Endothelial cell of umbilical vein (primary cell): ENCODE data around the gene PRRX2. TPM values are rescaled to one million over a fixed set of nuclear protein-coding genes. Genes with fewer than 3 reads are reported as not detected.

ENCODE experiments used
- BruUV-seq: library from RNA; stranded (reverse); fragments of 400-500 nt; replicated peaks from 2 replicates; lab custom pipeline; 2021; lab: Mats Ljungman, UMichigan
- CTCF ChIA-PET: fragments of 300-600, 350-600 bp; sonication (Branson Sonifier 250); formaldehyde crosslinking; loops from one replicate; lab custom pipeline; 2021; ENCODE audit warnings: antibody characterized with exemption, inconsistent platforms; lab: Charles Lee
- POLR2A ChIA-PET: fragments of 300-600, 350-600 bp; sonication (Branson Sonifier 250); formaldehyde crosslinking; loops from one replicate; lab custom pipeline; 2021; ENCODE audit warnings: antibody characterized with exemption, inconsistent platforms; lab: Charles Lee
- DNase-seq: peaks from one replicate; pipeline ENCODE4 v3.0.0-alpha.2; 2011; ENCODE audit warnings: low read depth, low spot score
- FAIRE-seq: peaks from 2 replicates; lab custom pipeline; 2011; peaks lifted over from hg19 to GRCh38; lab: Jason Lieb, UNC
- H2AFZ ChIP-seq: 2 replicates; pipeline ENCODE4 v1.6.0; 2012; ENCODE audit warnings: low read depth, low read length, control low read depth, inconsistent platforms
- H3K27ac ChIP-seq: 2 replicates; pipeline ENCODE4 v1.5.1; 2011; ENCODE audit warnings: low read depth, mild to moderate bottlenecking, control low read depth, low read length, moderate library complexity; ENCODE audit not compliant: insufficient read depth
- H3K27me3 ChIP-seq, 2 experiments: 2 replicates each; pipeline versions ENCODE4 v1.6.0 to v1.6.1; 2011; ENCODE audit warnings: low read length in 2 of 2, mixed read lengths in 1 of 2; ENCODE audit not compliant: control insufficient read depth in 2 of 2, insufficient read depth in 2 of 2
- H3K36me3 ChIP-seq, 2 experiments: 2 replicates in 1 of 2; 3 replicates in 1 of 2; pipeline ENCODE4 v1.5.1; 2011; ENCODE audit warnings: low read length in 2 of 2, mild to moderate bottlenecking in 1 of 2, moderate library complexity in 1 of 2; ENCODE audit not compliant: control insufficient read depth in 2 of 2, insufficient read depth in 2 of 2; ENCODE audit errors: extremely low read depth in 1 of 2
- H3K4me1 ChIP-seq: 3 replicates; pipeline ENCODE4 v1.5.1; 2011; ENCODE audit warnings: mild to moderate bottlenecking, low read length; ENCODE audit not compliant: control insufficient read depth, insufficient read depth; ENCODE audit errors: extremely low read depth
- H3K4me2 ChIP-seq: 2 replicates; pipeline ENCODE4 v1.6.1; 2011; ENCODE audit warnings: low read length, control low read depth, mixed read lengths; ENCODE audit not compliant: insufficient read depth
- H3K4me3 ChIP-seq, 3 experiments: fragments of 200-600 bp in 1 of 3; sonication (generic), shearing (Covaris generic) in 1 of 3; replicated peaks in 1 of 3; 2 replicates each; pipeline ENCODE4 v1.5.1; 2011 to 2016; ENCODE audit warnings: control low read depth in 3 of 3, low read length in 3 of 3, mild to moderate bottlenecking in 2 of 3, inconsistent platforms in 1 of 3, low read depth in 1 of 3, moderate library complexity in 1 of 3; ENCODE audit not compliant: insufficient read depth in 1 of 3
- H3K79me2 ChIP-seq: 2 replicates; pipeline ENCODE4 v1.6.0; 2012; ENCODE audit warnings: low read length, inconsistent platforms; ENCODE audit not compliant: control insufficient read depth, insufficient read depth
- H3K9ac ChIP-seq: replicated peaks from 2 replicates; pipeline ENCODE3; 2011; ENCODE audit warnings: low read length, control low read depth; ENCODE audit not compliant: insufficient read depth; ENCODE audit errors: extremely low read depth
- H3K9me1 ChIP-seq: replicated peaks from 3 replicates; pipeline ENCODE4 v1.6.0; 2011; ENCODE audit warnings: mild to moderate bottlenecking, low read length; ENCODE audit not compliant: control insufficient read depth, insufficient read depth; ENCODE audit errors: extremely low read depth
- H3K9me3 ChIP-seq: replicated peaks from 2 replicates; pipeline ENCODE4 v1.5.1; 2012; ENCODE audit warnings: low read length, inconsistent platforms; ENCODE audit not compliant: control insufficient read depth, insufficient read depth
- H4K20me1 ChIP-seq: replicated peaks from 2 replicates; pipeline ENCODE3; 2011; ENCODE audit warnings: mild to moderate bottlenecking, low read length; ENCODE audit not compliant: control insufficient read depth, insufficient read depth; ENCODE audit errors: extremely low read depth
- EZH2 ChIP-seq: IDR thresholded peaks from 2 replicates; pipeline ENCODE4 v1.6.1; 2012; ENCODE audit warnings: borderline replicate concordance, low read depth, mild to moderate bottlenecking, moderate library complexity, low read length, inconsistent platforms; ENCODE audit not compliant: severe bottlenecking
- GATA2 ChIP-seq: IDR thresholded peaks from 2 replicates; pipeline ENCODE4 v1.7.0; 2011; ENCODE audit warnings: low read depth, mild to moderate bottlenecking, moderate library complexity, mixed read lengths, low read length; ENCODE audit not compliant: insufficient read length, insufficient read depth
- JUN ChIP-seq: IDR thresholded peaks from 2 replicates; pipeline ENCODE4 v1.6.1; 2011; ENCODE audit warnings: borderline replicate concordance, low read depth; ENCODE audit not compliant: insufficient read length, insufficient read depth
- MAX ChIP-seq: IDR thresholded peaks from 2 replicates; pipeline ENCODE4 v1.6.1; 2011; ENCODE audit not compliant: insufficient read depth, insufficient read length
- MYC ChIP-seq: IDR thresholded peaks from one replicate; pipeline ENCODE4 v1.6.1; 2011; ENCODE audit warnings: mild to moderate bottlenecking, low read depth, low read length
- POLR2A ChIP-seq: IDR thresholded peaks from 2 replicates; pipeline ENCODE4 v1.6.1; 2012; ENCODE audit warnings: low read depth, mild to moderate bottlenecking, control low read depth, low read length
- dilution Hi-C: fragments of 300-500 bp; cut with MboI; formaldehyde crosslinking; loops from one replicate; pipeline ENCODE4 v1.15.0; 2019; ENCODE audit warnings: low sequenced_read_pairs; ENCODE audit not compliant: extremely low pct_ligation_motif_present
- intact Hi-C: fragments of 100-400 bp; cut with micrococcal nuclease; formaldehyde crosslinking; loops from one replicate; pipeline ENCODE4 v1.10.0; 2022
- polyA plus RNA-seq, 4 experiments: library from polyadenylated mRNA; depleted of rRNA in 3 of 4; stranded (reverse) in 3 of 4; unstranded in 1 of 4; fragments of >200 nt; gene quantifications; 2 replicates each; pipeline versions ENCODE4 v1.2.1 to v1.2.3, GENCODE V29; 2011 to 2012; ENCODE audit warnings: missing spikeins in 1 of 4
- total RNA-seq: library from RNA; stranded (reverse); gene quantifications from 2 replicates; pipeline ENCODE4 v1.2.3, GENCODE V29; 2021
- TF ChIP-seq, protein P1 (sequence below), 2 donors: IDR thresholded peaks; 1 replicate in 1 of 2; 2 replicates in 1 of 2; pipeline ENCODE4 v1.5.1; 2011; ENCODE audit warnings: low read length in 2 of 2, mild to moderate bottlenecking in 2 of 2, moderate library complexity in 2 of 2, control low read depth in 1 of 2, inconsistent platforms in 1 of 2, low read depth in 1 of 2; ENCODE audit not compliant: insufficient read depth in 1 of 2; ENCODE audit errors: extremely low read depth in 1 of 2

The PRRX2 gene
- total and polyA plus RNA-seq, 2 donors (not counting 3 experiments of a cell fraction or from before 2014, with no cell fraction given) = 0.19 to 0.77 TPM

DNA sequence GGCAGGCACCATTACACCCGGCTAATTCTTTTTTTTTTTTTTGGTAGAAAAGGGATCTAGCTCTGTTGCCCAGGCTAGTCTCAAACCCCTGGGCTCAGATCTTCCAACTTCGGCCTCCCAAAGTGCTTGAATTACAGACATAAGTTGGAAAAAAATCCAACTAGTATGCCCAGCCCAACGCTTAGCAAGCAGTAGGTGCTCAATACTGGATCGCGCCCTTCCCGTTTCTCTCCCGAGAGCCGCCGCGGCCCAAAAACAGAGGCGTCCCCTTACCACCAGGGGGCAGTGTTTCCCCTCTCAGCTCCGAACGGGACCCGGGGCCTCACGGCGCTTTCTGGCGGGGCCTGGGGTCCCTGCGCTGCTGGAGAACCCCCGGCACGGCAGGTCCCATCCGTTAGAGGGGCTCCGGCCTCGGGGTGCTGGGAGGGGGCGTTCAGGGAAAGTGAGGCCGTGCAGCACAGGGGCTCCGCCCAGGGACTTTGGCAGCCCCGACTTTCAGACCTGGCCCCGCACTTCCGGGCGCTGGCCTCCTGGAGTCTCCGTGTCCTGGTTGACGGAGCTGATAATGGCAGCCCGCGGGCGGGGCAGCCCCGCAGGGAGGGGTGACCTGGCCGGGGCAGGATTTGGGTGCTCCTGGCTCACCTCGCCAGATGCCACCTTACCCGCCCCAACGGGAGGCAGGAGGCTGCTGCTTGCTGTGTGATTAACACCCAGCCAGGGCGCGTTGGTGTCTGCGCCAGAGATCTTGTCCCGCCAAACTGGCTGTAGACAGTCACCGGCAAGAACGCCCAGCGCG is 72.2 kb downstream of the PRRX2 start:
- peak overlapping the region; percentile 56 for H3K9ac ChIP-seq
- H3K9me1 ChIP-seq = no peaks in the 10 kb centered on the region
- H3K79me2 ChIP-seq = no peaks in the 10 kb centered on the region
- no peaks in the 10 kb centered on the region for H3K27me3 ChIP-seq
- H3K27ac ChIP-seq = no peak overlapping the region
- H2AFZ ChIP-seq = peak overlapping the region; percentile 98
- dilution Hi-C loops (no loop called here), intact Hi-C loops (loop anchor here (1.0 kb wide), 3 partner anchors 46 to 95 kb away; partner anchors contain the start of gene ASB6)
- no peaks in the 10 kb centered on the region for H3K36me3 ChIP-seq
- H3K4me3 ChIP-seq = peak overlapping the region; percentile 27 to 45 (median 44)
- BruUV-seq = no TSS peak
- DNase-seq (peak; percentile 59), FAIRE-seq (peak; percentile 90)
- H3K4me2 ChIP-seq = peak overlapping the region; percentile 79
- H3K9me3 ChIP-seq = no peaks in the 10 kb centered on the region
- peaks cover 5% of the 10 kb centered on the region for H3K4me1 ChIP-seq
- H4K20me1 ChIP-seq = no peaks in the 10 kb centered on the region
- POLR2A ChIA-PET = interaction anchor here (0.6 kb wide), 1 partner anchor 68 kb away, joined by 3 read pairs; no protein-coding TSS in a partner anchor
- CTCF ChIA-PET = interaction anchor here (0.8 to 5.8 kb wide), 29 partner anchors 8 to 606 kb away, joined by 3 to 127 read pairs (median 5); partner anchors contain the start of gene PTGES
- no peak for TF ChIP-seq JUN
- no peak for TF ChIP-seq MAX
- TF ChIP-seq, protein P1, sequence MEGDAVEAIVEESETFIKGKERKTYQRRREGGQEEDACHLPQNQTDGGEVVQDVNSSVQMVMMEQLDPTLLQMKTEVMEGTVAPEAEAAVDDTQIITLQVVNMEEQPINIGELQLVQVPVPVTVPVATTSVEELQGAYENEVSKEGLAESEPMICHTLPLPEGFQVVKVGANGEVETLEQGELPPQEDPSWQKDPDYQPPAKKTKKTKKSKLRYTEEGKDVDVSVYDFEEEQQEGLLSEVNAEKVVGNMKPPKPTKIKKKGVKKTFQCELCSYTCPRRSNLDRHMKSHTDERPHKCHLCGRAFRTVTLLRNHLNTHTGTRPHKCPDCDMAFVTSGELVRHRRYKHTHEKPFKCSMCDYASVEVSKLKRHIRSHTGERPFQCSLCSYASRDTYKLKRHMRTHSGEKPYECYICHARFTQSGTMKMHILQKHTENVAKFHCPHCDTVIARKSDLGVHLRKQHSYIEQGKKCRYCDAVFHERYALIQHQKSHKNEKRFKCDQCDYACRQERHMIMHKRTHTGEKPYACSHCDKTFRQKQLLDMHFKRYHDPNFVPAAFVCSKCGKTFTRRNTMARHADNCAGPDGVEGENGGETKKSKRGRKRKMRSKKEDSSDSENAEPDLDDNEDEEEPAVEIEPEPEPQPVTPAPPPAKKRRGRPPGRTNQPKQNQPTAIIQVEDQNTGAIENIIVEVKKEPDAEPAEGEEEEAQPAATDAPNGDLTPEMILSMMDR (IDR thresholded peaks at IDR 0.05; ENCODE audit: extremely low read depth in 1 of 2, insufficient read depth in 1 of 2, low read depth in 1 of 2, low read length in 2 of 2) = peak; percentile 91
- no peak for TF ChIP-seq EZH2
- no peak for TF ChIP-seq POLR2A
- no peak for TF ChIP-seq GATA2
- no peak for TF ChIP-seq MYC
